HG03521 (cell line): ENCODE measurements around the gene HOXC13.

Source experiments
- ATAC-seq: cut with Tn5 transposase; IDR thresholded peaks from one replicate; pipeline ENCODE4 v1.9.1; 2021; ENCODE audit warnings: mild to moderate bottlenecking, moderate library complexity; ENCODE audit not compliant: unreplicated experiment

HOXC13 gene

DNA sequence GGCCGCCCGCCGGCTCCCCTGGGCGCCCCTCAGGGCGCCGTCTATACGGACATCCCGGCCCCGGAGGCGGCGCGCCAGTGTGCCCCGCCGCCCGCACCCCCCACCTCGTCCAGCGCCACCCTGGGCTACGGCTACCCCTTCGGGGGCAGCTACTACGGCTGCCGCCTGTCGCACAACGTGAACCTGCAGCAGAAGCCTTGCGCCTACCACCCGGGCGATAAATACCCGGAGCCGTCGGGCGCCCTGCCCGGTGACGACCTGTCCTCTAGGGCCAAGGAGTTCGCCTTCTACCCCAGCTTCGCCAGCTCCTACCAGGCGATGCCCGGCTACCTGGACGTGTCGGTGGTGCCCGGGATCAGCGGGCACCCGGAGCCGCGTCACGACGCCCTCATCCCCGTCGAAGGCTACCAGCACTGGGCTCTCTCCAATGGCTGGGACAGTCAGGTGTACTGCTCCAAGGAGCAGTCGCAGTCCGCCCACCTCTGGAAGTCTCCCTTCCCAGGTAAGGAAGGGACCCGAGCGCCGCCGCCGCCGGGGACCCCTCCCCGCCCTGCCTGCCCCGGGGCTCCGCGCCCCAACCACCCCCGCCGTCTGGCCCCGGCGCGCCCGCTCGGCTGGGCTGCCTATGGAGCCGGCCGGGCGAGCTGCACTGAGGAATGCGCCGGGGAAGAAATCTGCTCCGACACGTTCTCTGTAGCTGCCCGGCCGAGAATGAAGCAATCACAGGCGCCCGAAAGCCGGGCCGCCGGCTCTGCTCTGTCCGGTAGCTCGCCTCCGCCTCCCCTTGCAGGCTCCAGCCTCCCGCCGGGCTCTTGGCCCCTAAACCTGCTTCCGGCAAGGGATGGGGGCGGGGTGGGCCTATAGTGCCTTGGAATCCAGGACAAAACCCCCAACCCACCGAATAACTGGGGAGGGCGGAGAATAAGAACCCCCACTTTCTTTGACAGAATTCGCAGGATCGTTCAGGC, 794 bp downstream of the HOXC13 start:
- ATAC-seq, result no peak

DNA sequence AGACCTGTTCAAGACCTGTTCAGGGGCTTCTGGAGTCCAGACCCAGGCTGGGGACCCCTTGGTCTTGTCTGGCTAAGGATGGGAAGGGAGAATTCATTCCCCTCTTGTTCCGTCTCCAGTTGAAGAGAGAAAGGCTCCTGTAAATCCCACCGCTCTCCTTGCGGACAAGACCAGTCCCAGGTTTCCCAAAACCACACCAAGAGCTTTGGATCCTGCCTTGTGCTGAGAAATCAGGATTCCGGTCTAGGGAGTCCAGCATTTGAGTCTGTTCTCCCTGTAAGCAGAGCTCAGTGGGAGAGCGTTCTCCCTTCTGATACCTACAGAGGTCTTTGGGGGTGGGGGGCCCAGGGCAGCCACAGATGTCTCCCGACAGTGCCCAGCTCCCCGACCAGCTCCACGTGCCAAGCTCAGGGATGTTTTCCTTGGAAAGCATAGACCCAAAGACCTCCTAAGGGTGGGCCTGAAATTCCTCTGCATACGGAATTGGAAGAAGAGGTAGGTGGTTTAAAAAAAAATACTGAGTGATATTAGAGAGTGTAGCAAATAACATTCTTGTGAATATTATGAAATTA, 1.9 kb downstream of the HOXC13 start:
- no peak for ATAC-seq

DNA sequence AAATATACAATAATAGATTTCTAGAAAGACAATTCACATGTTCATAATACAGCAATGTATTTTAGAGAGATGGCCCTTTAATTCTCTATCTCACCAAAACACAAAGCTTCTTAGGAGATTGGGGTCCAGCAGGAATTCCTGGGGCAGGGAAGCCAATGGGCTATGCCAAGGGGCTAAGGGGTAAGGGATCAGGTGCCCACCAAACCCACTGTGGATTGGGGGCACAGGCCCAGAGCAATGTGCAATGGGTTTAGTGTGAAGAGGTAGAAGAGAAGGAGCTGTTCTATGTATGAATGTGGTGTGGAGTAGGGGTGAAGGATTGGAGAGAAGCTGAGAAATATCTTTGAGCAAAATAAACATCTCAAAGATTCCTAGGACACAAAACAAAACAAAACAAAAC, 2.6 kb downstream of the HOXC13 start:
- no peak for ATAC-seq

DNA sequence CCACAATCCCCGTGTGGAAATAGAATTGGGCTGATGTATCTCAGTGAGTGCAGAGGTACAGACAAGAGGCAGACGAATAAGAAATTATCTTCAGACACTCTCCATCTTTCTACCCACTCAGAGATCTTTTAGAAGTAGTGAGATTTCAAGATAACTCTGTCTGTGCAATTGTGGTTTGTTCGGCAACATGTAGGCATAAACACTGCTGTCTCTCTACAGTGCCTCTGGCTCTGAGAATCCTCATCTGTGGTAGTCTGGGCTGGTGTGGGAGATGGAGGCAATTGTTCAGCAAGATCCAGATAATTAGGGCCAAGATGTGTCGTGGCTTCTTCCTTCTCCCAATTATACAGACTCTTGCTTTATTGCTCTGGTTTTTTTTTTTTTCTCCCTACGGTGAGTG, 3.1 kb downstream of the HOXC13 start:
- ATAC-seq, result no peak

DNA sequence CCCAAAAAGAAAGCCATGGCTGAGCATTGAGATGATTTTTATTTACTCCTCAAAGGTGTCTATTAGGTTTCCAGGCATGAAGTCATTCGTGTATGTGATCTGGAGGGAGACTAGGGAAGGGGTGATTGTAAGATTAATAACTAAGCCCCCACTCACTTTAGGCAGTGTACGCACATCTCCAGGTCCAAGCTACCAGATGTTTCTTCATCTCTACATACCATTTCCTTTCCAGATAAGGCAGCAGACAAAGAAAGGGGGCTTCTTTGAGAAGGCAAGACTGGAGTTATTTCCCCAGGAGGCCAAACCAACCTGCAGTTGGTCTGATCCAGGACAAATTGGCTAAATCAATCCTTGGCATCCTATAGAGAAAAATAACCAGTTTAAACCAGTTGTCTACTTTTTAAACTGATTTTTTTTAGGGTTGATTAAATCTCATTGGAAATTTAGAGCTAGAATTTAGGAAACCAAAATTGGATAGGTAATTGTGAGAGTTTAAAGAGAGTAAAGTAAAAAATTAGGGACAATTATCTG, 3.9 kb downstream of the HOXC13 start:
- ATAC-seq, result no peak

DNA sequence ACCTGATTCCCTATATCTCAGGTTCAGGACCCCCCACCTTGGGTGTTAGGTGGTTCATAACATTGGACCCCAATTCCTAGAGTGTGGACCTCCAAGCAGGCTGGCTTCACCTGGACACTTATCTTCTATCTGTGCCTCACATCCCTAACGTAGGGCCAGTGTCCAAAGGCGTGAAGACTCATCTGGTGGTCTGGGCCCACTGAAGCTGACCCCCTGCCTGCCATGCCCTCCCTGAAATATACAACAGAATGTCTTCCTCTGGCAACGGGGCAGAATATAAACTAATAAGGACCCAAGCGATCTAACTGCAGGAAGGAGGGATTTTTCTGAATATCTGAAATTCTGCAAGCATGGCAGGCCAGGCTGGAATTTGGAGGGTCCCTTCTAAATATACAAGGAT, 5.6 kb downstream of the HOXC13 start:
- ATAC-seq, result no peak

DNA sequence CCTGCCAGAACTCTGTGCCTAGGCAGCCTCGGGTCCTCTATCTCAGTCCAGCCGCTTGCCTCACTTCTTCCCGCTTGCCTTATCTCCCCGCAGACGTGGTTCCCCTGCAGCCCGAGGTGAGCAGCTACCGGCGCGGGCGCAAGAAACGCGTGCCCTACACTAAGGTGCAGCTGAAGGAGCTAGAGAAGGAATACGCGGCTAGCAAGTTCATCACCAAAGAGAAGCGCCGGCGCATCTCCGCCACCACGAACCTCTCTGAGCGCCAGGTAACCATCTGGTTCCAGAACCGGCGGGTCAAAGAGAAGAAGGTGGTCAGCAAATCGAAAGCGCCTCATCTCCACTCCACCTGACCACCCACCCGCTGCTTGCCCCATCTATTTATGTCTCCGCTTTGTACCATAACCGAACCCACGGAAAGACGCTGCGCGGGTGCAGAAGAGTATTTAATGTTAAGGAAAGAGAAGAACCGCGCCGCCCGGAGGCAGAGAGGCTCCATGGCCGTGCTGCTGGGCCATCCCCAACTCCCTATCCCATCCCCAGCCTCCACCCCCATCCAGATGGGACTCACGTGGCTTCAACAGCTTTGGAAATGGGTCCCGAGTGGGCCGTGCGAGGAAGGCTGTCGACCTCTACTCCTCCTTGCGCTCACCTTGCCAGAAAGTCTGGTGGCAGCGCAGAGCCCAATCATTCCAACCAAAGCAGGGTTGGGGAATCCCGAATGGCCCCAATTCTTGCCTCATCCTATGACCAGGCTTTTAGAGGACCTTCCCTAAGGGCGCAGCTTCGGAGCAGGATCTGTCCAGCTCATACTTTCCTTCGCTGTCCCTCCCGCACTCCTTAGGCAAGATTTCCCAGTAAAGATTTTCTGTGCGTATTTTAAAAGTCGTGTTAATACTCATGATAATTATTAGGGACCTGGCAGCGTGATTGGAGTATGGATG, 6.5 kb downstream of the HOXC13 start:
- no peak for ATAC-seq

DNA sequence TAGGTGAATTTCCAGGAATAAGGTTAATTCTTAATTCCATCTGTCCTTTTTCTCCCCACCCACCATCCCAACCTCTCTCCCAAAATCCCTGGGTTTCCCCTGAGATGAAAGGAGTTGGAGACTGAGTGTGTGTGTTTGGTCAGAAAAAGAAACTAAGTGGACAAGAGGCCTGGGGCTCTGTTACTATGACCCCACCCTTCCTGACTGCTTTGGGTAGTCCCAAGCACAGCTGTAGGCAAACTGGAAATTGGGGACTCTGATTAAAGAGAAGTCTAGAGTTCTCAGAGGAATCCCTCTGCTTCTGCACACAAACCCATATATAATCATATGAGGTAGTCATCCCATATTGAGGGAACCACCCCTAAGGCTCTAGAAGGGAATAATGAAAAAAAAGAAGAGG, 9.1 kb downstream of the HOXC13 start:
- ATAC-seq, result no peak

DNA sequence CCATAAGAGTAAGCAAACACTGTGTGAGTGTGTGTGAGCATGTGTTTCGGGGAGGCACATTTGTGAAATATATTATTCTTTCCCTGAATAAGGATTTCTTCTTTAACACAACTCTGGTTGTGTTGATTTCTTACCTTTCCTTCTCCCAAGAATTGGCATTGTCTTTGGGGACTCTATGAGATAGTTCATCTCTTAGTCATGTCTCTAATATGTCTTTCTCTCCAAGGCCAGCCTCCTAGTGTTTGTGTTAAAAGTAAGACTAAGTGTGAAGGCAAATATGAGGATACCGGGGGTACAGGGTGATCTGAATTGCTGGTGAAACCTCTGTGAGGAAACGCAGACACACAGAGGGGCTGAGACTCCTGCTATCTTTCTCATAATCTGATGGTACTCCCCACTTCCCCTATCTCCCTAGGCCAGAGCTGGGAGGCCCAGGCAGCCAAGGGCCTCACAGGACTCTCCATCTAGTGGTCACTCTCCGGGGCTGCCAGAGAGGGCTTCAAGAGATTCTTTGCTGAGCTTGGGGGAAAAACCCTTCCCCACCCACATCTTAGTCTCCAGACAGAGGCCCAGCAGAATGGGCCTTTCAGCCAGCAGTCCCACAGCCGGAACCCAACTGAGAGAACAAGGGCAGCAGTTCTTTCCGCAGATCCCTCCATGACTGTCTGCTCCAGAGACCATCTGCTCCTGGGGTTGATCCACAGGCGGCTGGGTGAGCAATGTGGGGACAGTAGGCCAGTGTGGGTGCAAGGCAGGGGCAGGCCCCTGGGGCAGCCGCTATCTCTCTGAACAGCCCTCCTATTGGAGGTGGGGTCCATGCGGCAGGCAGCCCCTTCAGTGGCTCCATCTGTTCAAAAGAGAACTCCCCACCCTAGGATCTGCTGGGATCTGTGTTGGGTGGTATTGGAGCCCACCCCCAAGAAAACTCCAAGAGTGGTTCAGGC, 10.3 kb downstream of the HOXC13 start:
- no peak for ATAC-seq

DNA sequence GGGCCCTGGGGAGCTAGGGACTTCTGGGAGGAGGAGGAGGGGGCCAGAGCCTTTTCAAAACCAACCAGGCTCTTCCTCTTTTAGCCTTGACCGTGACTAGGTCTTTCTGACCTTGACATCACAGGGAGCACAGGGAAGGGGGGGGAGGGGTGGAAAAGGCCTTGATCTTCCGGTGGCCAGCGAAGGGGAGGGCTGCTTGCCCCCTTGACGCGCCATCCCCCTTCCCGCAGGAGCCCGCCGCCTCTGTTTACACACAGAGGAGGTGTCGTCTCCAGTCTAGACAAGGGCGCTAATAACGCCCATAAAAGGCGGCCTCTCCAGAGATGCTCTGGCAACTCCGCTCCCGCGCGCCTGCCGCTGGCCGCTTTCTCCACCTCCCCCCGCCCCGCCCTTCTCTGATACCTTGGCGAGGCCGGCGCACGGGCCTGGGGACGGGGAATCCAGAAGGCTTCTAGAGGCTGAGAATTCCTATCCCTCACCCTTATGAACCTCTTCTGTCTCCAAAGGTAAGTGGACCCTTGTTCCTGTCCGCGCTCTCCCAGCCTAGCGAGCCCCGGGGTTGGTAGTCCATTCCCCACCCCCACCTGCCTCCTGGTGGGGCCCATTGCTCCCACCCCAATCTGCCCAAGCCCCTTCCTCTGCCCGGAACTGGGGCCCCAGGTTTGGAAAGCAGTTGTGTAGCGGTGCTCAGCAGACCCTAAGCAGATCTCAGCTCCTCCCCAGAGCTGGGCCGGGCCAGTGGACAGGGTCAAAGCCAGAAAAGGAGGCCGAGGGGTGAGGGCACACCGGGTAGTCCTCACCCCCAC, 11.2 kb downstream of the HOXC13 start:
- ATAC-seq, result no peak

DNA sequence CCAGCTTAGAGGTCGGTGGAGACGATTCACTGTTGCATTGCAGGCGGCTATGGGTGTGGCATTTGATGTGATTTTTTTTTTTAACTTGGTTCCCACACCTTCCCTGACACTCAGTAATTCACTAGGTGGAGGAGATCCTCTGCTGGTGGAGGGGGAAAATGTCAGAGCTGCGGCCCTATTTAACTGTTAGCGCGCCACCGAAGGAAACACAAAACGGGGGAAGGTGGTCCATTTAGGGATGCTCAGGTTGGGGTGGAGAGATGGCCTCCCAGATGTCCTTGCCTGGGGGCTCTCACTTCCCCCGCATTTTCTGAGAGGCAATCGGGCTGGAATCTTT, 11.8 kb downstream of the HOXC13 start:
- no peak for ATAC-seq

DNA sequence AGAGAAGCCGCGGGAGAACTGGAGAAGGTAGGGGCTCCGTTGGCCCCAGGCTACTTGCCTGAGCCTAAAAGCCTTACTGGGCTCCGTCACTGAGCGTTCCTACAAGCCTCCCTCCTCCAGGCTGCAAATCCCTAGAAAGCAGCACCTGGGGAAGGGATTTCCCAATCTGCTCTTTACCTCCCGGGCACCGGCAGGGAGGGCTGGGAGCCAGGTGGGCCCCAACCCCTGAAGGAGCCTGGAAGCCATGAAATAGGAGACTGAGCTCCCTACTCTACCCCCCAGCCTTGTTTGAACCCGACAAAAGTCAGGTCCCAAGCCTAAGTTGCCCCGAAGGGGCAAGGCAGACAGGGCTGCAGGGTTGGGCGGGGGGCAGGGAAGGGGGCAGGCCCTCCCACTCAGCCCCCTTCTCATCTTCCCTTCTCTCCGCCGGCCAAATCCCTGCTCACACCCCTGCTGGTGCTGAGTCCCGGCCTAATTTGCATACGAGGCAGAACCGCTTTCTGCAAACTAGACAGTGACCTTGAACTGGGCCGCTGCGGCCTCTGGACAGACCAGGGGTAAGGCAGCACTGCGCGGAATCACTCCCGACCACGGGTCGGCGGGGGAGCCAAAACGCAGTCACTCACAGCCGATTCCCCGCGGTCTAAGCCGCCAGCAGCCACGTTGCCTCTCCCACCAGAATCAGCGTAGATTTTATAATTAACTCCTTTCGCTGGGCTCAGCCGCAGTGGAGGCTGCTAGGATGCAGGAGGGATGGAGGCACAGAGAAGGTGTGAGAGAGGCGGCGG, 12.4 kb downstream of the HOXC13 start:
- ATAC-seq, result no peak

DNA sequence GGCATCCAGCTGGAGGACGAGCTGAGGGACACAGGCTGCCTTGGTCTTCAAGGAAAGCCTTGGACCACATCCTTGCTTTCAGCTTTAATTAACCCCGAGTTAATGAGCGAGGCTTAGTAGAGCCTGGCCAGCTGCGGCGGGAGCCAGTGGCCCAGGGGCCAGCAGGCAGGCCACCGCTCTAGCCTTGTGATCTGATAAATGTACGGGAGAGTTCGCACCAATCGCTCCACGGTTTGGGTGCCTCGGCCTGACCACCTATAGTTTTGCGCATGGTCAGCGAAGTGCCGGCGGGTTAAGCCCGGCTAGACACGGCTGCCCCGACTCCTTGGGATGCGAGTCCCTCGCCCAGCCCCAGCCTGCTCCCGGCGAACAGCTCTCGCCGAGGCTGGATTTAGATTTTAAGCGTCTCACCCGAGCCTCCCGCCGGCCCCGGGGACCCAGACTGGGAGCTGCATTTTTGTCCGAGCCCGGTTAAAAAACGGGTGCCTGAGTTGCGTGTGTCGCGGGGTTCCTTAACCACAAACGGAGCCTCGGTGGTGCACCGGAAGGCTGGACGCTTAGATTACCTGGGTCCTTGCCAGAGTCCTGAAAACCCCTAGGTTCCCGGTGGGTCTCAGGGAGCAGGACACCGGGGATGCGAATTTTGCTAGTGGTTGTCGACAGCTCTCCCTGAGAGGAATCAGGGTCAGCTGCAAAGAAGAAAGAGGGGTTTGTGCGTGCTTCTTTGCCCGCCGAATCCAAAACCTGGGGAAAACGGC, 13.1 kb downstream of the HOXC13 start:
- no peak for ATAC-seq

DNA sequence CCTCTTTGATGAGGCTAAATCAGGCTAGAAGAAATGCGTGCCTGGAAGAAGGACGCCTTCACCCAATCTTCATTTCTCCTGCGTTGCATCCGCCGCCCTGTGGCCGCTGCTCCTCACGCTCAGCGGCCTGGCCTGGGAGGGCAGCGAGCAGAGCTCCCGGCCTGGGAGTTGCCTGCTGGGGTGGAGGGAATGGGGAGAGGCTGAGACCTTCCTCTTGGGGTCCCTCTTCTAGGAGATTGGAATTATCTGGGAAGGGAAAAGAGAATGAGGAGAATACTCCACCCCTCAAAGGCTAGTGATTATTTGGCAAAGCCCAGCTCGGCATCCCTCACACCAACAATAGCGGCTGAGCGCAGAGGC, 13.7 kb downstream of the HOXC13 start:
- no peak for ATAC-seq

DNA sequence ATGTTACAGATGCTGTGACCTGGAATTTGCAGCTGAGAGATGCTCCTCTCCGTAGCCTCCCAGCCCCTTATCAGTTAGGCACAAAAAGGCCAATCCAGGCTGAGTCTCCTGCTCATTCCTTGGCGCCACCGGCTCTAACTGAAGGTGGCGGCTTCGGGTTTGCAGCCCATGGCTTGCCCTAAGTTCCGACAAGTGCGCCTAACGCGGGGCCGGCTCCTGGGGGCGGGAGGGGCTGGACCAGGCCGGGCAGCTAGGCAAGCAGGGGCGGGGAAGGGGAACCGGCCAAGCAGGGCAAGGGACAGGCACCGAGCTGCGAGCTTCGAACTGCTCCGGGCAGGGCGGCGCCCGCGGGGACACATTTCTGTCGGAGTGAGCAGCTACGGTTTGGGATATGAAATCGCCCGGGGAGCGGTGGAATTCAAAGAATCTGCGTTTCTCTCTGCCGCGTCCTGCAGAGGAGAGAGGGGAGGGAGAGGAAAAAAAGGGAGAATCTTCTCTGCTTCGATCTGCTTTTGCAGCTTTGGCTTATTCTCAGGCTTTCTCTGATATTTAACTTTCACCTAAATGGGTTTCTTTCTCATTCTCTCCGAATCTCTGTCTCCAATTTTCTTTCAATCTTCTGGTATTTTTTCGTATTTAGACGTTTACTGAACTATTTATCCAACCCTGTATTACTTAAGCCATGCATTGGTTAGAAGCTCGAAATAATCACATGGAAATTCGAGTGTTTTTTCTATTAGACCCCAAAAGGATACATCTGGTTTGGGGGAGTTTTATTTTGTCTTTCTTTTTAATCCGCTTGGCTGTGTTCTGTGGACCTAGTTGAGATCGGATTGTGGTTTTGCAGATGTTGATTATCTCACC, 14.5 kb downstream of the HOXC13 start:
- no peak for ATAC-seq

DNA sequence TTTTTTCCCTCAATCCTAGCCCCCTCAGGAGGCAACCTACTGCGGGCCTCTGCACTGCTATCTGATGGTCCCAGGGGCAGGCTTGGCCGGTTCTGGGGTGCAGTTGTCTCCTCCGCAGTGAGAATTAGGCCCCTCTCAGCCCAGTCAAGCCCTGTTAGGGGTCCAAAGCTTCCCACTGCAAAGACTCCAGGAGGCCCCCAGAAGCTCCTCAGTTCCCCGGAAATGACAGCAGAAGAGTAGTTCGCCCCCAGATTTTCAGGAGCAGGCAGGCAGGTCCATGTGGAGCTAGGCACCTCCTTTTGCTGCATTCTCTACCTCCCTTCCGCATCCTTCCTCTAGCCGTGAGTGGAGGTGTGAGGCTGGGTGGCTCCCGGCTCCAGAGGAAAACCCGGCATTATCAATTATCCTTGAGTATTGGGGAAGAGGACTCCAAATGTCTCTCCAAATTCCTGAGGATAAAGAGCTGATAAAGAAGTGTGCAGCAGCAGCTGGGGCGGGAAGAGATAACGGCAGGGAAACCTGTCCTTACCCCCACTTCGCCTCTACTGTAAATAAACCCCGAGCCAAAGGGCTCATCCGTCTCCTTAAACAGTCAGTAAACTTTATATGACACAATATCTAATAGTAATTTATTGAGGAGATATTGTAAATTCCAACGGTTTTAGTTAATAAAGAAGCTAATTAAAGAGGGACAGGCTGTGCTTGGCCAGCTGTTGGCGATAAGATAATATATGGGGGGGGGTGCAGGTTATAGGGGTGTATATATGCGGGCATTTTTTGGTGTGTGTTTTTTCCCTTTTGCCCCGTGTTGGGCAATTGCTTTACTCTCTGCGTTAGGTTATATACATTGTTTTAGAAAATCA, 15.4 kb downstream of the HOXC13 start:
- ATAC-seq, result no peak
